CD14-positive monocyte (primary cell): Measurements from ENCODE around the gene CCDC7. TPM values are rescaled to one million over a fixed set of nuclear protein-coding genes. Genes with fewer than 3 reads are reported as not detected.

Source experiments
- DNase-seq, 3 donors: peaks; one replicate each; pipeline ENCODE4 v3.0.0-alpha.2; 2011 to 2022
- H2AFZ ChIP-seq: 2 replicates; pipeline ENCODE4 v1.6.0; 2012; ENCODE audit warnings: mild to moderate bottlenecking, low read depth, low read length, inconsistent platforms; ENCODE audit not compliant: insufficient read depth, poor library complexity, severe bottlenecking
- H3K27ac ChIP-seq, 2 donors: 1 replicate in 1 of 2; 2 replicates in 1 of 2; pipeline ENCODE4 v1.5.1; 2012 to 2013; ENCODE audit warnings: low read length in 2 of 2, control low read depth in 1 of 2, inconsistent platforms in 1 of 2, low read depth in 1 of 2, mild to moderate bottlenecking in 1 of 2
- H3K27me3 ChIP-seq, 2 donors: one replicate each; pipeline versions ENCODE4 v1.6.0 to v1.6.1; 2011 to 2013; ENCODE audit warnings: low read length in 2 of 2; ENCODE audit not compliant: control insufficient read depth in 2 of 2, insufficient read depth in 2 of 2
- H3K36me3 ChIP-seq, 2 donors: replicated peaks in 1 of 2; 1 replicate in 1 of 2; 2 replicates in 1 of 2; pipeline versions ENCODE4 v1.5.1 to v1.6.1; 2012 to 2013; ENCODE audit warnings: low read length in 2 of 2, control low read depth in 1 of 2, inconsistent platforms in 1 of 2, mild to moderate bottlenecking in 1 of 2; ENCODE audit not compliant: insufficient read depth in 2 of 2, control insufficient read depth in 1 of 2
- H3K4me1 ChIP-seq, 2 donors: 1 replicate in 1 of 2; 2 replicates in 1 of 2; pipeline versions ENCODE4 v1.5.1 to v1.6.1; 2012 to 2013; ENCODE audit warnings: low read length in 2 of 2, control low read depth in 1 of 2, inconsistent platforms in 1 of 2, mild to moderate bottlenecking in 1 of 2, moderate library complexity in 1 of 2; ENCODE audit not compliant: insufficient read depth in 2 of 2, control insufficient read depth in 1 of 2
- H3K4me2 ChIP-seq: replicated peaks from 2 replicates; pipeline ENCODE3; 2012; ENCODE audit warnings: low read length, moderate library complexity, mild to moderate bottlenecking; ENCODE audit not compliant: poor library complexity, severe bottlenecking; ENCODE audit errors: extremely low read depth
- H3K4me3 ChIP-seq, 3 experiments: fragments of 200-600 bp in 1 of 3; sonication (generic) in 1 of 3; replicated peaks in 1 of 3; 1 replicate in 2 of 3; 2 replicates in 1 of 3; pipeline ENCODE4 v1.5.1; 2011 to 2013; ENCODE audit warnings: low read length in 3 of 3, mild to moderate bottlenecking in 3 of 3, control low read depth in 2 of 3, low read depth in 2 of 3, inconsistent platforms in 1 of 3, moderate library complexity in 1 of 3
- H3K79me2 ChIP-seq: 2 replicates; pipeline ENCODE4 v1.6.0; 2012; ENCODE audit warnings: mild to moderate bottlenecking, control low read depth, inconsistent platforms, low read length, moderate library complexity; ENCODE audit not compliant: insufficient read depth
- H3K9ac ChIP-seq: 2 replicates; pipeline ENCODE4 v1.6.0; 2017; ENCODE audit warnings: low read length, mild to moderate bottlenecking; ENCODE audit not compliant: insufficient read depth, poor library complexity, severe bottlenecking
- H3K9me3 ChIP-seq, 2 donors: replicated peaks in 1 of 2; 1 replicate in 1 of 2; 2 replicates in 1 of 2; pipeline versions ENCODE4 v1.5.1 to v1.6.1; 2012 to 2013; ENCODE audit warnings: low read length in 2 of 2, control low read depth in 1 of 2; ENCODE audit not compliant: control insufficient read depth in 1 of 2, insufficient read depth in 1 of 2
- H4K20me1 ChIP-seq: 2 replicates; pipeline ENCODE4 v1.6.0; 2012; ENCODE audit warnings: mild to moderate bottlenecking, low read length, control low read depth, moderate library complexity; ENCODE audit not compliant: insufficient read depth
- H3K27ac Mint-ChIP-seq, 7 donors: one replicate each; pipeline ENCODE4 v1.8.0; 2020; ENCODE audit warnings: mild to moderate bottlenecking in 7 of 7, mixed read lengths in 7 of 7, moderate library complexity in 6 of 7, inconsistent platforms in 2 of 7
- H3K27me3 Mint-ChIP-seq, 3 donors: one replicate each; pipeline ENCODE4 v1.8.0; 2021 to 2022; ENCODE audit warnings: low read depth in 3 of 3, mild to moderate bottlenecking in 3 of 3, mixed read lengths in 3 of 3, moderate library complexity in 3 of 3, inconsistent platforms in 1 of 3
- H3K36me3 Mint-ChIP-seq, 2 donors: one replicate each; pipeline ENCODE4 v1.8.0; 2020; ENCODE audit warnings: mixed read lengths in 2 of 2, inconsistent platforms in 1 of 2, mild to moderate bottlenecking in 1 of 2
- H3K4me1 Mint-ChIP-seq: one replicate; pipeline ENCODE4 v1.8.0; 2020; ENCODE audit warnings: mild to moderate bottlenecking, mixed read lengths
- H3K4me3 Mint-ChIP-seq, 2 donors: one replicate each; pipeline ENCODE4 v1.8.0; 2020; ENCODE audit warnings: mild to moderate bottlenecking in 2 of 2, mixed read lengths in 2 of 2, moderate library complexity in 1 of 2
- H3K9me3 Mint-ChIP-seq, 7 donors: one replicate each; pipeline ENCODE4 v1.8.0; 2020 to 2022; ENCODE audit warnings: mixed read lengths in 7 of 7, mild to moderate bottlenecking in 6 of 7, moderate library complexity in 6 of 7, inconsistent platforms in 2 of 7
- WGBS: methylation state at CpG from one replicate; pipeline ENCODE4 v1.1.5; 2013; ENCODE audit warnings: missing lambda C conversion rate; ENCODE audit not compliant: insufficient coverage; 5-methylcytosine and 5-hydroxymethylcytosine counted together
- intact Hi-C, 2 donors: fragments of 100-400 bp; cut with micrococcal nuclease; formaldehyde crosslinking; loops; one replicate each; pipeline versions ENCODE4 v1.15.0 to v1.15.1; 2023
- polyA plus RNA-seq, 3 donors: library from polyadenylated mRNA; depleted of rRNA in 1 of 3; unstranded in 2 of 3; stranded (reverse) in 1 of 3; fragments of 300-500 nt in 2 of 3; fragments of >200 nt in 1 of 3; fragmentation: Illumina TruSeq in 2 of 3; gene quantifications; 1 replicate in 2 of 3; 2 replicates in 1 of 3; pipeline ENCODE4 v1.2.3, GENCODE V29; 2012 to 2021
- TF ChIP-seq, protein P1 (sequence below): fragments of 200-600 bp; IDR thresholded peaks from one replicate; pipeline ENCODE4 v1.8.0; 2022; ENCODE audit warnings: antibody characterized with exemption, mild to moderate bottlenecking

The CCDC7 gene
- polyA plus RNA-seq, 3 donors: 1.3 to 2.3 (median 2.0) TPM

DNA sequence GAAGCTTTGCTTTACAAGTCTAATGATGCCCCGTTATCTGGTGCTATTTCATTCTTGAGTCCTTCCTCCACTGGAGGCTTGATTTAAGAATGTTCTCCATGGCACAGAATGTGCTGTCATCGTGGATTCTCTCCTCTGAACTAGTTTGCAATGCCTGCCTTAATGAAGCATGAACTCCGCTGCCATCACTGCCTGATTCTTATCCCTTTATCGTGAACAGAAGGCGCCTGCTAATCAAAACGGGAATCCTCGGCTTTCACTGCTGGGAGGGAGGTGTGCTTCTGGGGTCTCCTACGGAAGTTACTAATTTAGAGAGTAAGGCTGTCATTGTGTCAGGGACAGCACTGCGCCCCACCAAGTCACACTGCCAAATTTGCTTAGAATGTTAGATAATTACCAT is 455.9 kb downstream of the CCDC7 start:
- no peak overlapping the region for H3K9ac ChIP-seq
- H3K36me3 ChIP-seq: peaks cover 35 to 90% of the 10 kb centered on the region in 2 donors
- Mint-ChIP-seq H3K36me3 (peaks cover 69% of the 10 kb centered on the region in 2 donors), H3K4me1 (no peaks in the 10 kb centered on the region), H3K4me3 (no peak overlapping the region), H3K27ac (peak overlapping the region in 1 of 7 donors; percentile 3), H3K27me3 (no peaks in the 10 kb centered on the region), H3K9me3 (no peaks in the 10 kb centered on the region)
- no peaks in the 10 kb centered on the region for H3K27me3 ChIP-seq
- no peaks in the 10 kb centered on the region for H4K20me1 ChIP-seq
- DNase-seq: no peak
- H3K9me3 ChIP-seq: no peaks in the 10 kb centered on the region
- WGBS: 100% methylated on average over 4 of the region's 9 CpGs
- H3K79me2 ChIP-seq: no peaks in the 10 kb centered on the region
- no peak overlapping the region for H3K4me2 ChIP-seq
- no peak overlapping the region for H3K4me3 ChIP-seq
- TF ChIP-seq, protein P1, sequence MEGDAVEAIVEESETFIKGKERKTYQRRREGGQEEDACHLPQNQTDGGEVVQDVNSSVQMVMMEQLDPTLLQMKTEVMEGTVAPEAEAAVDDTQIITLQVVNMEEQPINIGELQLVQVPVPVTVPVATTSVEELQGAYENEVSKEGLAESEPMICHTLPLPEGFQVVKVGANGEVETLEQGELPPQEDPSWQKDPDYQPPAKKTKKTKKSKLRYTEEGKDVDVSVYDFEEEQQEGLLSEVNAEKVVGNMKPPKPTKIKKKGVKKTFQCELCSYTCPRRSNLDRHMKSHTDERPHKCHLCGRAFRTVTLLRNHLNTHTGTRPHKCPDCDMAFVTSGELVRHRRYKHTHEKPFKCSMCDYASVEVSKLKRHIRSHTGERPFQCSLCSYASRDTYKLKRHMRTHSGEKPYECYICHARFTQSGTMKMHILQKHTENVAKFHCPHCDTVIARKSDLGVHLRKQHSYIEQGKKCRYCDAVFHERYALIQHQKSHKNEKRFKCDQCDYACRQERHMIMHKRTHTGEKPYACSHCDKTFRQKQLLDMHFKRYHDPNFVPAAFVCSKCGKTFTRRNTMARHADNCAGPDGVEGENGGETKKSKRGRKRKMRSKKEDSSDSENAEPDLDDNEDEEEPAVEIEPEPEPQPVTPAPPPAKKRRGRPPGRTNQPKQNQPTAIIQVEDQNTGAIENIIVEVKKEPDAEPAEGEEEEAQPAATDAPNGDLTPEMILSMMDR: no peak
- intact Hi-C loops: no loop called here
- no peak overlapping the region for H2AFZ ChIP-seq
- H3K4me1 ChIP-seq: no peaks in the 10 kb centered on the region
- no peak overlapping the region for H3K27ac ChIP-seq

DNA sequence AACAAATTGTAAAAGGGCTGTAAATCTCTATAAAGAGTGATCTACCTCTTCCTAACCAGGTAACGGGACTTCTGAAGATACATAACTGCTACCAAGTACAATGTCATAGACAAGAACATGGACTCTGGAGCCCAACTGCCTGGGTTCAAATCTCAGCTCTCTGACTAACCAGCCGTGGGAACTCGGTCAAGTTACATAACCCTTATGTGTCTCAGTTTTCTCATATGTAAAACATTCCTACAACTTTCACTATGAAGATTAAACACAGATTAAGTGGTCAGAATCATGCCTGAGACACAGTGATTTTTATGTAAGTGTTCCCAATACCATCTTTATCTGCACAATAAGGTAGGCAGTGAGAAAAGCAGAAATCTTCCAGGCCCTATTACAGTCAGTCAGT is 459.5 kb downstream of the CCDC7 start:
- no peaks in the 10 kb centered on the region for H3K27me3 Mint-ChIP-seq
- Histone ChIP-seq H3K4me3 (no peak overlapping the region), H3K27me3 (no peaks in the 10 kb centered on the region), H3K9ac (no peak overlapping the region), H2AFZ (no peak overlapping the region), H3K27ac (no peak overlapping the region), H3K79me2 (no peaks in the 10 kb centered on the region), H4K20me1 (no peaks in the 10 kb centered on the region), H3K36me3 (peaks cover 58 to 89% of the 10 kb centered on the region in 2 donors), H3K4me2 (no peak overlapping the region), H3K9me3 (no peaks in the 10 kb centered on the region), H3K4me1 (no peaks in the 10 kb centered on the region)
- H3K36me3 Mint-ChIP-seq: peaks cover 64 to 72% of the 10 kb centered on the region in 2 donors
- DNase-seq: no peak
- no peaks in the 10 kb centered on the region for H3K9me3 Mint-ChIP-seq
- TF ChIP-seq, protein P1: no peak
- H3K27ac Mint-ChIP-seq: peak overlapping the region in 2 of 7 donors; percentile 18 to 63
- H3K4me1 Mint-ChIP-seq: no peaks in the 10 kb centered on the region
- WGBS: 100% methylated on average over 1 of the region's 3 CpGs
- H3K4me3 Mint-ChIP-seq: no peak overlapping the region
- intact Hi-C loops: no loop called here
